HG03039 (cell line): Measurements from ENCODE around the gene KANSL1.
"Not testable (repeated sequence)": the region's sequence is repeated elsewhere in the genome, so short reads cannot be mapped to it uniquely, and the experiment has no call there.

Source experiments
- ATAC-seq: cut with Tn5 transposase; IDR thresholded peaks from one replicate; pipeline ENCODE4 v1.9.1; 2021; ENCODE audit warnings: mild to moderate bottlenecking, moderate library complexity; ENCODE audit not compliant: unreplicated experiment

The KANSL1 gene

GRCh38 chr17:46192439-46193150 is 634 bp downstream of the KANSL1 start:
- ATAC-seq, result peak; percentile 27

GRCh38 chr17:46192189-46192438 is 1.1 kb downstream of the KANSL1 start:
- no peak for ATAC-seq

GRCh38 chr17:46191322-46192188 is 1.7 kb downstream of the KANSL1 start:
- ATAC-seq, result no peak

GRCh38 chr17:46190763-46191162 is 2.5 kb downstream of the KANSL1 start:
- ATAC-seq, result no peak

GRCh38 chr17:46186827-46187235 is 6.4 kb downstream of the KANSL1 start:
- not testable (repeated sequence) for ATAC-seq

GRCh38 chr17:46184696-46185095 is 8.5 kb downstream of the KANSL1 start:
- ATAC-seq, result no peak

- not testable (repeated sequence) for ATAC-seq
Observed at GRCh38 chr17:46183383-46183782, 9.8 kb downstream of the KANSL1 start.

GRCh38 chr17:46182961-46183360 is 10.3 kb downstream of the KANSL1 start:
- ATAC-seq, result no peak

GRCh38 chr17:46181940-46182339 is 11.3 kb downstream of the KANSL1 start:
- no peak for ATAC-seq

GRCh38 chr17:46181316-46181715 is 11.9 kb downstream of the KANSL1 start:
- not testable (repeated sequence) for ATAC-seq

GRCh38 chr17:46180892-46181274 is 12.3 kb downstream of the KANSL1 start:
- ATAC-seq, result no peak

- ATAC-seq, result not testable (repeated sequence)
Observed at GRCh38 chr17:46180185-46180891, 12.9 kb downstream of the KANSL1 start.

GRCh38 chr17:46179375-46179999 is 13.7 kb downstream of the KANSL1 start:
- ATAC-seq, result no peak

- ATAC-seq, result no peak
Observed at GRCh38 chr17:46178550-46179214, 14.5 kb downstream of the KANSL1 start.

- ATAC-seq, result no peak
Observed at GRCh38 chr17:46176975-46177374, 16.3 kb downstream of the KANSL1 start.

- ATAC-seq, result no peak
Observed at GRCh38 chr17:46175891-46176290, 17.3 kb downstream of the KANSL1 start.

GRCh38 chr17:46173153-46173552 is 20.1 kb downstream of the KANSL1 start:
- ATAC-seq, result no peak

GRCh38 chr17:46171939-46172338 is 21.3 kb downstream of the KANSL1 start:
- no peak for ATAC-seq

GRCh38 chr17:46170639-46171429 is 22.4 kb downstream of the KANSL1 start:
- no peak for ATAC-seq
